H1 (cell line): Measurements from ENCODE around the gene ACE. TPM values are rescaled to one million over a fixed set of nuclear protein-coding genes. Genes with fewer than 3 reads are reported as not detected.

Experiments
- CTCF ChIA-PET: fragments of 300-600 bp; sonication (Branson Sonifier 250); formaldehyde crosslinking; loops from one replicate; lab custom pipeline; 2021; ENCODE audit not compliant: partially characterized antibody; lab: Charles Lee
- POLR2A ChIA-PET: fragments of 300-600 bp; sonication (Branson Sonifier 250); formaldehyde crosslinking; loops from one replicate; lab custom pipeline; 2021; ENCODE audit warnings: inconsistent platforms; ENCODE audit not compliant: partially characterized antibody; lab: Charles Lee
- DNase-seq, 2 experiments: peaks; one replicate each; pipeline versions ENCODE4 v3.0.0 to v3.0.0-alpha.2; 2010 to 2022; ENCODE audit warnings: low spot score in 2 of 2, low read depth in 1 of 2, mixed read lengths in 1 of 2
- FAIRE-seq: peaks from 2 replicates; lab custom pipeline; 2011; peaks lifted over from hg19 to GRCh38; lab: Jason Lieb, UNC
- H2AFZ ChIP-seq: 2 replicates; pipeline ENCODE4 v1.8.1; 2012; ENCODE audit warnings: low read length, inconsistent platforms
- H2AK5ac ChIP-seq: 2 replicates; pipeline ENCODE4 v1.6.1; 2013; ENCODE audit warnings: low read depth, low read length
- H2BK120ac ChIP-seq: replicated peaks from 2 replicates; pipeline ENCODE3; 2013; ENCODE audit warnings: low read depth, low read length, inconsistent platforms
- H2BK12ac ChIP-seq: 2 replicates; pipeline ENCODE4 v1.6.1; 2013; ENCODE audit warnings: low read depth, low read length
- H2BK15ac ChIP-seq: 2 replicates; pipeline ENCODE4 v1.6.1; 2013; ENCODE audit warnings: low read length
- H2BK20ac ChIP-seq: 2 replicates; pipeline ENCODE4 v1.6.1; 2013; ENCODE audit warnings: low read length
- H2BK5ac ChIP-seq: 2 replicates; pipeline ENCODE4 v1.6.1; 2013; ENCODE audit warnings: low read depth, low read length
- H3K14ac ChIP-seq: 2 replicates; pipeline ENCODE4 v1.6.1; 2013; ENCODE audit warnings: inconsistent platforms; ENCODE audit not compliant: insufficient read length
- H3K18ac ChIP-seq: 2 replicates; pipeline ENCODE4 v1.6.1; 2013; ENCODE audit warnings: low read length; ENCODE audit errors: extremely low read depth
- H3K23ac ChIP-seq: 2 replicates; pipeline ENCODE4 v1.6.1; 2013; ENCODE audit warnings: inconsistent platforms; ENCODE audit not compliant: insufficient read length
- H3K23me2 ChIP-seq: 2 replicates; pipeline ENCODE4 v1.6.1; 2013; ENCODE audit warnings: low read depth, low read length
- H3K27ac ChIP-seq: 2 replicates; pipeline ENCODE4 v1.6.1; 2011; ENCODE audit warnings: low read depth, low read length, inconsistent platforms
- H3K27me3 ChIP-seq, 4 experiments: replicated peaks in 1 of 4; 1 replicate in 1 of 4; 2 replicates in 3 of 4; pipeline versions ENCODE4 v1.6.1 to v1.8.1; 2011 to 2013; ENCODE audit warnings: low read length in 3 of 4, mild to moderate bottlenecking in 3 of 4, inconsistent platforms in 2 of 4, mixed read lengths in 2 of 4, moderate library complexity in 1 of 4; ENCODE audit not compliant: control insufficient read depth in 3 of 4, insufficient read depth in 3 of 4; ENCODE audit errors: extremely low read depth in 1 of 4
- H3K36me3 ChIP-seq, 4 experiments: 2 replicates each; pipeline versions ENCODE4 v1.6.1 to v1.8.1; 2011 to 2013; ENCODE audit warnings: mild to moderate bottlenecking in 4 of 4, low read length in 3 of 4, moderate library complexity in 2 of 4, control low read depth in 1 of 4, inconsistent platforms in 1 of 4; ENCODE audit not compliant: insufficient read depth in 4 of 4, control insufficient read depth in 2 of 4
- H3K4ac ChIP-seq: replicated peaks from 2 replicates; pipeline ENCODE3; 2013; ENCODE audit warnings: low read length, low read depth, mixed read lengths, inconsistent platforms; ENCODE audit not compliant: insufficient read length
- H3K4me1 ChIP-seq, 4 experiments: replicated peaks in 1 of 4; 1 replicate in 1 of 4; 2 replicates in 3 of 4; pipeline versions ENCODE4 v1.6.1 to v1.8.1; 2011 to 2013; ENCODE audit warnings: low read length in 3 of 4, inconsistent platforms in 2 of 4, mixed read lengths in 1 of 4; ENCODE audit not compliant: insufficient read depth in 4 of 4, control insufficient read depth in 3 of 4
- H3K4me2 ChIP-seq, 2 experiments: 2 replicates each; pipeline versions ENCODE4 v1.6.1 to v1.8.1; 2011 to 2013; ENCODE audit warnings: low read depth in 2 of 2, low read length in 2 of 2, control low read depth in 1 of 2, inconsistent platforms in 1 of 2, mild to moderate bottlenecking in 1 of 2; ENCODE audit not compliant: insufficient read depth in 1 of 2
- H3K4me3 ChIP-seq, 4 experiments: fragments of 200-600, 300-600 bp in 1 of 4; sonication (generic), shearing (Covaris generic), sonication (Bioruptor Twin) in 1 of 4; 2 replicates each; pipeline versions ENCODE4 v1.5.1 to v1.8.1; 2011 to 2016; ENCODE audit warnings: low read length in 4 of 4, low read depth in 3 of 4, control low read depth in 2 of 4, inconsistent platforms in 2 of 4, mild to moderate bottlenecking in 2 of 4, mixed read lengths in 1 of 4, moderate library complexity in 1 of 4; ENCODE audit not compliant: insufficient read depth in 2 of 4; ENCODE audit errors: extremely low read depth in 1 of 4
- H3K56ac ChIP-seq: replicated peaks from 2 replicates; pipeline ENCODE3; 2013; ENCODE audit warnings: low read depth, mild to moderate bottlenecking, mixed read lengths, low read length, inconsistent platforms; ENCODE audit not compliant: insufficient read length
- H3K79me1 ChIP-seq: 2 replicates; pipeline ENCODE4 v1.6.1; 2013; ENCODE audit warnings: low read depth, low read length, control low read depth
- H3K79me2 ChIP-seq, 2 experiments: 2 replicates each; pipeline versions ENCODE4 v1.6.1 to v1.8.1; 2012 to 2013; ENCODE audit warnings: low read length in 2 of 2, mild to moderate bottlenecking in 2 of 2, inconsistent platforms in 1 of 2; ENCODE audit not compliant: insufficient read depth in 2 of 2, control insufficient read depth in 1 of 2
- H3K9ac ChIP-seq, 4 experiments: replicated peaks in 1 of 4; 1 replicate in 1 of 4; 2 replicates in 3 of 4; pipeline versions ENCODE4 v1.6.1 to v1.8.1; 2011 to 2013; ENCODE audit warnings: low read depth in 3 of 4, low read length in 3 of 4, control low read depth in 2 of 4, mild to moderate bottlenecking in 2 of 4, moderate library complexity in 2 of 4, inconsistent platforms in 1 of 4; ENCODE audit errors: extremely low read depth in 1 of 4
- H3K9me3 ChIP-seq, 2 experiments: 2 replicates each; pipeline versions ENCODE4 v1.6.1 to v1.8.1; 2012 to 2013; ENCODE audit warnings: mild to moderate bottlenecking in 2 of 2, moderate library complexity in 2 of 2, control low read depth in 1 of 2, inconsistent platforms in 1 of 2, low read depth in 1 of 2, low read length in 1 of 2, mixed read lengths in 1 of 2; ENCODE audit not compliant: insufficient read depth in 2 of 2
- H4K20me1 ChIP-seq, 2 experiments: replicated peaks in 1 of 2; 2 replicates each; pipeline versions ENCODE3 to v1.8.1; 2011 to 2013; ENCODE audit warnings: inconsistent platforms in 2 of 2, low read length in 2 of 2, mild to moderate bottlenecking in 1 of 2; ENCODE audit not compliant: insufficient read depth in 2 of 2, control insufficient read depth in 1 of 2
- H4K5ac ChIP-seq: 2 replicates; pipeline ENCODE4 v1.6.1; 2013; ENCODE audit warnings: low read length, low read depth, mixed read lengths, inconsistent platforms; ENCODE audit not compliant: insufficient read length
- H4K8ac ChIP-seq: 2 replicates; pipeline ENCODE4 v1.8.0; 2013; ENCODE audit warnings: mild to moderate bottlenecking, moderate library complexity, low read length, inconsistent platforms; ENCODE audit not compliant: insufficient read depth; ENCODE audit errors: extremely low read depth
- H4K91ac ChIP-seq: replicated peaks from 2 replicates; pipeline ENCODE3; 2013; ENCODE audit warnings: low read length, mixed read lengths, inconsistent platforms; ENCODE audit not compliant: insufficient read length
- CBX5 ChIP-seq: fragments of 300-800, 300-1000 bp; sonication (generic); IDR thresholded peaks from 2 replicates; pipeline ENCODE4 v1.7.1; 2016; ENCODE audit warnings: antibody characterized with exemption, low read length, low read depth
- CHD1 ChIP-seq: IDR thresholded peaks from 2 replicates; pipeline ENCODE4 v1.6.1; 2012; ENCODE audit warnings: low read depth, low read length, improper control_type of control experiment
- CHD2 ChIP-seq: IDR thresholded peaks from 2 replicates; pipeline ENCODE4 v1.6.1; 2012; ENCODE audit warnings: low read length, improper control_type of control experiment
- CREB1 ChIP-seq: IDR thresholded peaks from 2 replicates; pipeline ENCODE4 v1.6.1; 2012; ENCODE audit warnings: inconsistent platforms
- GABPA ChIP-seq: IDR thresholded peaks from 2 replicates; pipeline ENCODE4 v1.6.1; 2011; ENCODE audit warnings: mild to moderate bottlenecking, low read length, moderate library complexity, borderline replicate concordance; ENCODE audit not compliant: insufficient read depth
- HDAC6 ChIP-seq: IDR thresholded peaks from one replicate; pipeline ENCODE4 v1.7.1; 2012; ENCODE audit warnings: low read depth, mild to moderate bottlenecking, inconsistent platforms, low read length, moderate library complexity
- POLR2A ChIP-seq, 2 experiments: IDR thresholded peaks; 1 replicate in 1 of 2; 2 replicates in 1 of 2; pipeline ENCODE4 v1.6.1; 2011; ENCODE audit warnings: low read depth in 2 of 2, low read length in 2 of 2, mild to moderate bottlenecking in 2 of 2; ENCODE audit errors: control extremely low read depth in 1 of 2
- RNF2 ChIP-seq: fragments of 200-900, 300-1000 bp; sonication (generic); IDR thresholded peaks from 2 replicates; pipeline ENCODE4 v1.7.1; 2016; ENCODE audit warnings: borderline replicate concordance, low read depth, mild to moderate bottlenecking, antibody characterized with exemption, low read length; ENCODE audit not compliant: poor library complexity, severe bottlenecking; ENCODE audit errors: missing control alignments
- SIRT6 ChIP-seq: IDR thresholded peaks from one replicate; pipeline ENCODE4 v1.7.1; 2012; ENCODE audit warnings: low read length, inconsistent platforms
- SP2 ChIP-seq: IDR thresholded peaks from 2 replicates; pipeline ENCODE4 v1.6.1; 2012; ENCODE audit warnings: mild to moderate bottlenecking, low read length, inconsistent platforms
- SP4 ChIP-seq: IDR thresholded peaks from 2 replicates; pipeline ENCODE4 v1.6.1; 2012; ENCODE audit warnings: low read length, inconsistent platforms
- WGBS, 2 experiments: shearing (Covaris generic) in 1 of 2; methylation state at CpG; one replicate each; pipeline versions ENCODE4 v1.1.6 to v1.1.7; 2013 to 2015; ENCODE audit warnings: low lambda C conversion rate in 2 of 2, mixed read lengths in 2 of 2, inconsistent platforms in 1 of 2, low coverage in 1 of 2, missing lambda C conversion rate in 1 of 2; ENCODE audit not compliant: insufficient replicate concordance in 2 of 2, insufficient coverage in 1 of 2, insufficient read length in 1 of 2; ENCODE audit errors: extremely low coverage in 1 of 2, missing lambda C conversion rate in 1 of 2; 5-methylcytosine and 5-hydroxymethylcytosine counted together
- polyA plus RNA-seq, 7 experiments: library from polyadenylated mRNA; depleted of rRNA in 3 of 7; stranded (reverse) in 5 of 7; unstranded in 2 of 7; fragments of >200 nt in 5 of 7; fragments of 200-250 nt in 2 of 7; gene quantifications; 1 replicate in 5 of 7; 2 replicates in 1 of 7; 4 replicates in 1 of 7; pipeline versions ENCODE4 v1.2.1 to v1.2.3, GENCODE V29; 2011 to 2013; ENCODE audit warnings: missing spikeins in 2 of 7, mixed read lengths in 2 of 7
- total RNA-seq: library from RNA; stranded (reverse); fragmentation: NEBNext Ultra II Directional; extraction: Animal tissue kit (Norgen Biotek cat#: 25700); gene quantifications from 2 replicates; pipeline ENCODE4 v1.2.1, GENCODE V29; 2021

ACE gene
- total and polyA plus RNA-seq, 2 of the 8 experiments (the other 6 are each of a cell fraction or from before 2014, with no cell fraction given): 2.5 to 5.5 TPM

DNA sequence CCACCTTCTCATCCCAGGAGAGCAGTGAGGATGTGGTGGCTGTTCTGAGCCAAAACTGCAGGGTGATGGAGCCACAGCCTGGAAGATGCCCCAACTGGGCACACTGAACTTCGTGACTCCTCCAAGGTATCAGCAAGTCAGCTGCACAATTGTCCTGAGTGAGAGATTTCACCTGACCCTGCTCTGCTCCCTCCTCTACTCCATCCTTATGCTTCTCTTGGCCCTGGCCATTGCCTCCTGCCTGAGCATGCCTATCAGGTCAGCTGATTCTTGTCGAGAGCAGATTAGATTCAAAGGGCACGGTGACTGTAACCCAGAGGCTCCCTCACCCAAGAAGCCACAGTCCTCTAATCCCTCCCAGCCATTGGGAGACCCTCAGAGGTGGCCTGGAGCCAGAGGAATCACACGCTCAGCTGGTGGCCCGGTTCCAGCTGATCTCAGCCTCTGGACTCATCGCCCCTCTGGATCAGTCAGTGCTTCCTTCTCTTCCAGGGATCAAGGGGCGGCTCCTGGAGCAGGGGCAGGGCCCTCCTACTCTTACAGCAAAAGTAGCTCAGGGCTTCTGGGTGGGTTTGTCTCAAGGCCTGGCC is 23.8 kb upstream of the ACE start:
- Histone ChIP-seq H3K27ac (no peak overlapping the region), H2AK5ac (no peak overlapping the region), H3K79me2 (no peaks in the 10 kb centered on the region), H2BK5ac (no peak overlapping the region), H3K9me3 (no peaks in the 10 kb centered on the region), H3K4me1 (peaks cover 0 to 3% (median 0%) of the 10 kb centered on the region in 4 experiments; a peak in 2 of 7 replicates), H2AFZ (no peak overlapping the region), H2BK120ac (no peak overlapping the region), H4K20me1 (no peaks in the 10 kb centered on the region), H3K4ac (no peak overlapping the region), H3K4me3 (no peak overlapping the region), H3K23me2 (no peaks in the 10 kb centered on the region), H3K27me3 (no peaks in the 10 kb centered on the region; a peak in 1 of 7 replicates), H3K14ac (no peak overlapping the region), H3K4me2 (no peak overlapping the region), H3K56ac (no peak overlapping the region), H3K23ac (no peak overlapping the region), H4K91ac (no peak overlapping the region), H3K79me1 (no peaks in the 10 kb centered on the region), H4K5ac (no peak overlapping the region), H3K18ac (no peak overlapping the region), H3K9ac (no peak overlapping the region), H2BK15ac (no peak overlapping the region), H2BK20ac (no peak overlapping the region), H3K36me3 (no peaks in the 10 kb centered on the region), H2BK12ac (0 out of 2 replicates have a peak overlapping the region, but pooled peaks have one; percentile 17), H4K8ac (peak overlapping the region; percentile 59; the same call in 1 of the 2 replicates)
- FAIRE-seq: no peak
- WGBS, 2 experiments: 87% methylated on average over 7 of the region's 7 CpGs; no CpG with 5 or more reads in 1 of the 2 experiments
- DNase-seq: no peak
- CTCF ChIA-PET: interaction anchor here (0.8 to 2.9 kb wide), 12 partner anchors 10 to 163 kb away, joined by 3 to 26 read pairs (median 6); no protein-coding TSS in a partner anchor
- TF ChIP-seq CREB1 (no peak), CHD2 (no peak), SP2 (no peak), GABPA (no peak), CHD1 (no peak), SIRT6 (no peak), HDAC6 (no peak), SP4 (no peak), RNF2 (no peak), CBX5 (no peak), POLR2A (IDR thresholded peaks at IDR 0.05; ENCODE audit: control extremely low read depth in 1 of 2, low read depth in 2 of 2, low read length in 2 of 2) (no peak)
- POLR2A ChIA-PET: interaction anchor here (1.0 kb wide), 1 partner anchor 37 kb away, joined by 3 read pairs; no protein-coding TSS in a partner anchor
